H9 (cell line): ENCODE data around the gene TNFRSF1B. TPM values are rescaled to one million over a fixed set of nuclear protein-coding genes. Genes with fewer than 3 reads are reported as not detected.

Experiments used
- DNase-seq: peaks from one replicate; pipeline ENCODE4 v3.0.0-alpha.2; 2017
- H2AFZ ChIP-seq: one replicate; pipeline ENCODE4 v1.6.1; 2013; ENCODE audit warnings: mild to moderate bottlenecking, low read length, control low read depth, moderate library complexity
- H2AK5ac ChIP-seq: 2 replicates; pipeline ENCODE4 v1.6.1; 2013; ENCODE audit warnings: low read length, control low read depth, mixed read lengths; ENCODE audit not compliant: insufficient read length
- H2BK120ac ChIP-seq: one replicate; pipeline ENCODE4 v1.6.1; 2013; ENCODE audit warnings: low read depth, mild to moderate bottlenecking, low read length, control low read depth, inconsistent platforms; ENCODE audit not compliant: poor library complexity, severe bottlenecking
- H2BK12ac ChIP-seq: 2 replicates; pipeline ENCODE4 v1.6.1; 2013; ENCODE audit warnings: low read length, control low read depth, mixed read lengths, low read depth; ENCODE audit not compliant: insufficient read length
- H2BK15ac ChIP-seq: 2 replicates; pipeline ENCODE4 v1.6.1; 2013; ENCODE audit warnings: low read depth, low read length, control low read depth
- H2BK20ac ChIP-seq: one replicate; pipeline ENCODE4 v1.6.1; 2013; ENCODE audit warnings: low read depth, mild to moderate bottlenecking, low read length, control low read depth, inconsistent platforms; ENCODE audit not compliant: poor library complexity, severe bottlenecking
- H2BK5ac ChIP-seq: 2 replicates; pipeline ENCODE4 v1.6.1; 2013; ENCODE audit warnings: low read length, control low read depth, mixed read lengths; ENCODE audit not compliant: insufficient read length
- H3K14ac ChIP-seq: 2 replicates; pipeline ENCODE4 v1.6.1; 2013; ENCODE audit warnings: low read length, control low read depth; ENCODE audit not compliant: insufficient read depth
- H3K18ac ChIP-seq: 2 replicates; pipeline ENCODE4 v1.6.1; 2013; ENCODE audit warnings: low read depth, mild to moderate bottlenecking, mixed read lengths, low read length, control low read depth; ENCODE audit not compliant: insufficient read length
- H3K23ac ChIP-seq: 2 replicates; pipeline ENCODE4 v1.6.1; 2013; ENCODE audit warnings: low read length, control low read depth, mixed read lengths, low read depth; ENCODE audit not compliant: insufficient read length
- H3K23me2 ChIP-seq: 2 replicates; pipeline ENCODE4 v1.6.1; 2013; ENCODE audit warnings: low read depth, mild to moderate bottlenecking, mixed read lengths, low read length, control low read depth; ENCODE audit not compliant: insufficient read length, poor library complexity, severe bottlenecking
- H3K27ac ChIP-seq: 2 replicates; pipeline ENCODE4 v1.5.1; 2013; ENCODE audit warnings: low read length, control low read depth, mixed read lengths, low read depth; ENCODE audit not compliant: insufficient read length
- H3K27me3 ChIP-seq: 2 replicates; pipeline ENCODE4 v1.6.1; 2013; ENCODE audit warnings: low read length, control low read depth, inconsistent platforms; ENCODE audit not compliant: insufficient read depth
- H3K4ac ChIP-seq: 2 replicates; pipeline ENCODE4 v1.6.1; 2013; ENCODE audit warnings: low read depth, mild to moderate bottlenecking, control low read depth, inconsistent platforms, low read length, moderate library complexity
- H3K4me1 ChIP-seq: 2 replicates; pipeline ENCODE4 v1.6.1; 2013; ENCODE audit warnings: low read length, control low read depth, inconsistent platforms; ENCODE audit not compliant: insufficient read depth
- H3K4me2 ChIP-seq: 2 replicates; pipeline ENCODE4 v1.6.1; 2013; ENCODE audit warnings: low read length, control low read depth, mixed read lengths; ENCODE audit not compliant: insufficient read length, insufficient read depth
- H3K56ac ChIP-seq: 2 replicates; pipeline ENCODE4 v1.6.1; 2013; ENCODE audit warnings: low read depth, mild to moderate bottlenecking, mixed read lengths, low read length, control low read depth; ENCODE audit not compliant: insufficient read length
- H3K79me1 ChIP-seq: 2 replicates; pipeline ENCODE4 v1.6.1; 2013; ENCODE audit warnings: low read depth, mild to moderate bottlenecking, moderate library complexity, low read length, control low read depth, inconsistent platforms; ENCODE audit not compliant: insufficient read depth, poor library complexity, severe bottlenecking
- H3K79me2 ChIP-seq: 2 replicates; pipeline ENCODE4 v1.6.1; 2013; ENCODE audit warnings: low read length, control low read depth, inconsistent platforms; ENCODE audit not compliant: insufficient read depth
- H3K9ac ChIP-seq: 2 replicates; pipeline ENCODE4 v1.6.1; 2013; ENCODE audit warnings: low read length, control low read depth, mixed read lengths; ENCODE audit not compliant: insufficient read length; ENCODE audit errors: extremely low read depth
- H3K9me3 ChIP-seq: one replicate; pipeline ENCODE4 v1.6.1; 2013; ENCODE audit warnings: low read depth, low read length, inconsistent platforms; ENCODE audit not compliant: control insufficient read depth
- H3T11ph ChIP-seq: one replicate; pipeline ENCODE4 v1.6.1; 2013; ENCODE audit warnings: mild to moderate bottlenecking, low read length, control low read depth, inconsistent platforms
- H4K20me1 ChIP-seq: one replicate; pipeline ENCODE4 v1.6.1; 2013; ENCODE audit not compliant: control insufficient read depth, insufficient read length, insufficient read depth
- H4K5ac ChIP-seq: 2 replicates; pipeline ENCODE4 v1.6.1; 2013; ENCODE audit warnings: low read depth, mild to moderate bottlenecking, mixed read lengths, low read length, control low read depth; ENCODE audit not compliant: insufficient read length
- H4K8ac ChIP-seq: replicated peaks from 2 replicates; pipeline ENCODE4 v1.6.1; 2013; ENCODE audit warnings: low read length, control low read depth, mixed read lengths, low read depth; ENCODE audit not compliant: insufficient read length
- H4K91ac ChIP-seq: 2 replicates; pipeline ENCODE4 v1.6.1; 2013; ENCODE audit warnings: low read depth, mild to moderate bottlenecking, moderate library complexity, mixed read lengths, low read length, control low read depth; ENCODE audit not compliant: insufficient read length
- H3K27ac Mint-ChIP-seq, 3 experiments: 2 replicates in 2 of 3; 3 replicates in 1 of 3; pipeline ENCODE4 v1.8.0; 2020 to 2021; ENCODE audit warnings: mixed read lengths in 3 of 3, mild to moderate bottlenecking in 1 of 3, moderate library complexity in 1 of 3
- H3K27me3 Mint-ChIP-seq: 2 replicates; pipeline ENCODE4 v1.8.0; 2021; ENCODE audit warnings: low read depth, mild to moderate bottlenecking, moderate library complexity, mixed read lengths
- H3K36me3 Mint-ChIP-seq, 3 experiments: 2 replicates in 2 of 3; 3 replicates in 1 of 3; pipeline ENCODE4 v1.8.0; 2020 to 2021; ENCODE audit warnings: low read depth in 3 of 3, mixed read lengths in 3 of 3; ENCODE audit not compliant: insufficient read depth in 1 of 3
- H3K4me1 Mint-ChIP-seq, 2 experiments: 2 replicates each; pipeline ENCODE4 v1.8.0; 2020; ENCODE audit warnings: mixed read lengths in 2 of 2
- H3K4me3 Mint-ChIP-seq, 2 experiments: 2 replicates in 1 of 2; 3 replicates in 1 of 2; pipeline ENCODE4 v1.8.0; 2020 to 2021; ENCODE audit warnings: mild to moderate bottlenecking in 2 of 2, mixed read lengths in 2 of 2, moderate library complexity in 1 of 2
- H3K9me3 Mint-ChIP-seq, 2 experiments: 2 replicates in 1 of 2; 3 replicates in 1 of 2; pipeline ENCODE4 v1.8.0; 2020; ENCODE audit warnings: mild to moderate bottlenecking in 2 of 2, mixed read lengths in 2 of 2, moderate library complexity in 1 of 2
- WGBS: extraction: QIAGEN DNeasy Blood & Tissue Kit; methylation state at CpG from one replicate; pipeline ENCODE4 v1.1.7; 2013; ENCODE audit warnings: missing lambda C conversion rate, low lambda C conversion rate, mixed read lengths; ENCODE audit not compliant: insufficient read length; ENCODE audit errors: extremely low coverage; 5-methylcytosine and 5-hydroxymethylcytosine counted together
- total RNA-seq: library from RNA; stranded (reverse); gene quantifications from 2 replicates; pipeline ENCODE4 v1.2.1, GENCODE V29; 2021
- TF ChIP-seq, protein P1 (sequence below): fragments of 200-600 bp; sonication (generic); conservative IDR thresholded peaks from 3 replicates; pipeline ENCODE4 v1.8.0; 2021; ENCODE audit warnings: antibody characterized with exemption, mild to moderate bottlenecking

Gene TNFRSF1B
- total RNA-seq, 1 experiment from 2014 or later: 0.57 TPM

DNA sequence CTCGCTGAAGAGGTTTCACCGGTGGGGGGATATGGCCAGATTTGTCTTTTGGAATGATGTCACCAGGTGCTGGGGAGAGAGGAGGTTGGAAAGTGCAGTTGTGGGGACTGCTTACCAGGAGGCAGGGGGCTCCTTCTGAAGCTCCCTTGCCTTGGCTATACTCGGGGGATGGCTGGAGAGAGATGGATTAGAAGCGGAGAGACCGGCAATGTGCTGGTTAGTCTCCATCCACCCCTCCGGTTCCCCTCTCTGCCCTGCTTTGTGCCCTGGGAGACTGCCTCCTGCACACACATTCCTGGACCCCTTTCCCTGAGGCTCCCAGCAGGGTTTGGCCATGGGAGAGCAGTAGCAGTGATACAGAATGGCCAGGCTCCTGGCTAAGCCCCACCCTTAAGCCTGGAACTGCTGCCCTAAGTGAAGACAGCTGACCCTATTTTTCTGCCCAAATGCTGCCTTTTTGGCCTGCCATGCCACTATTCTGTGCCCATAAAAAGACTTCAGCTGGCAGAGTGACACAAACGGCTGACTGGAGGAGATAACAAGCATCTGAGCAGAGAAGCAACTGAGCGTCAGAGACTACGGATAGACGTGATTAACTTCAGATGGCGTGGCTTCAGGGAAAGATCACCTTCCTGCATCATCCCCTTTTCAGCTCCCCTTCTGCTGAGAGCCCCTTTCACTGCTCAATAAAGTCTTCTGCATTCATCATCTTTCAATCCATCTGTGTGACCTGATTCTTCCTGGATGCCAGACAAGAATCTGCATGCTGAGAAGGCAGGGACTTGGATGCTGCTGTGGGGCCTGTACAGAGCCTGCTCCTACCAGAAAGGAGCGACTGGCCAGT, 48.5 kb downstream of the TNFRSF1B start:
- Histone ChIP-seq H3K79me2 (no peaks in the 10 kb centered on the region), H3K79me1 (no peaks in the 10 kb centered on the region), H2AK5ac (no peak overlapping the region), H2BK120ac (no peak overlapping the region), H3T11ph (no peak overlapping the region), H2BK15ac (no peak overlapping the region), H3K14ac (no peak overlapping the region), H3K23ac (no peak overlapping the region), H3K27ac (no peak overlapping the region), H2BK12ac (no peak overlapping the region), H3K9me3 (no peaks in the 10 kb centered on the region), H3K4ac (no peak overlapping the region), H3K4me1 (no peaks in the 10 kb centered on the region), H4K8ac (no peak overlapping the region), H3K56ac (no peak overlapping the region), H2AFZ (no peak overlapping the region), H2BK5ac (no peak overlapping the region), H3K9ac (no peak overlapping the region), H3K4me2 (no peak overlapping the region), H4K91ac (no peak overlapping the region), H2BK20ac (no peak overlapping the region), H3K23me2 (no peaks in the 10 kb centered on the region), H3K27me3 (no peaks in the 10 kb centered on the region), H4K20me1 (no peaks in the 10 kb centered on the region), H4K5ac (no peak overlapping the region), H3K18ac (no peak overlapping the region)
- Mint-ChIP-seq H3K4me3 (no peak overlapping the region), H3K27me3 (peaks cover 12% of the 10 kb centered on the region), H3K9me3 (peaks cover 12 to 15% of the 10 kb centered on the region in 2 experiments; a peak in 3 of 5 replicates), H3K4me1 (no peaks in the 10 kb centered on the region), H3K36me3 (no peaks in the 10 kb centered on the region), H3K27ac (no peak overlapping the region)
- no peak for DNase-seq
- no CpG with 5 or more reads among the region's 12 CpGs for WGBS
- TF ChIP-seq, protein P1, sequence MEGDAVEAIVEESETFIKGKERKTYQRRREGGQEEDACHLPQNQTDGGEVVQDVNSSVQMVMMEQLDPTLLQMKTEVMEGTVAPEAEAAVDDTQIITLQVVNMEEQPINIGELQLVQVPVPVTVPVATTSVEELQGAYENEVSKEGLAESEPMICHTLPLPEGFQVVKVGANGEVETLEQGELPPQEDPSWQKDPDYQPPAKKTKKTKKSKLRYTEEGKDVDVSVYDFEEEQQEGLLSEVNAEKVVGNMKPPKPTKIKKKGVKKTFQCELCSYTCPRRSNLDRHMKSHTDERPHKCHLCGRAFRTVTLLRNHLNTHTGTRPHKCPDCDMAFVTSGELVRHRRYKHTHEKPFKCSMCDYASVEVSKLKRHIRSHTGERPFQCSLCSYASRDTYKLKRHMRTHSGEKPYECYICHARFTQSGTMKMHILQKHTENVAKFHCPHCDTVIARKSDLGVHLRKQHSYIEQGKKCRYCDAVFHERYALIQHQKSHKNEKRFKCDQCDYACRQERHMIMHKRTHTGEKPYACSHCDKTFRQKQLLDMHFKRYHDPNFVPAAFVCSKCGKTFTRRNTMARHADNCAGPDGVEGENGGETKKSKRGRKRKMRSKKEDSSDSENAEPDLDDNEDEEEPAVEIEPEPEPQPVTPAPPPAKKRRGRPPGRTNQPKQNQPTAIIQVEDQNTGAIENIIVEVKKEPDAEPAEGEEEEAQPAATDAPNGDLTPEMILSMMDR: no peak
